ENCODE data around the gene CD83. TPM values are rescaled to one million over a fixed set of nuclear protein-coding genes. Genes with fewer than 3 reads are reported as not detected.

The CD83 gene
- total and polyA plus RNA-seq, 7 donors: 0.10 to 2.1 (median 0.71) TPM

GRCh38 chr6:14178083-14178445 is 60.5 kb downstream of the CD83 start:
- no peak for ATAC-seq

GRCh38 chr6:14180609-14181008 is 63.0 kb downstream of the CD83 start:
- 90 to 94% (median 90%) methylated on average over 2 of the region's 2 CpGs for WGBS, 3 donors
- no peak for TF ChIP-seq CTCF (IDR thresholded peaks at IDR 0.05)
- intact Hi-C loops (cut with DNase I): no loop called here

More at GRCh38 chr6:14178083-14178445, 60.5 kb downstream of the CD83 start:
- Histone ChIP-seq H3K36me3 (ENCODE audit: insufficient read depth in 1 of 2, low read depth in 1 of 2) (no peaks in the 10 kb centered on the region), H3K9me3 (no peaks in the 10 kb centered on the region), H3K4me3 (no peak overlapping the region), H3K27ac (no peak overlapping the region), H3K4me1 (no peaks in the 10 kb centered on the region), H3K27me3 (ENCODE audit: insufficient read depth in 3 of 3, low read length in 2 of 3) (no peaks in the 10 kb centered on the region)
- TF ChIP-seq CTCF (IDR thresholded peaks at IDR 0.05): no peak
- WGBS, 3 donors: 91 to 93% (median 91%) methylated on average over 5 of the region's 5 CpGs
- DNase-seq: no peak
- intact Hi-C loops (cut with DNase I): no loop called here

GRCh38 chr6:14182916-14183315 is 65.3 kb downstream of the CD83 start:
- no peak for DNase-seq
- Histone ChIP-seq H3K4me1 (no peaks in the 10 kb centered on the region), H3K9me3 (no peaks in the 10 kb centered on the region), H3K4me3 (no peak overlapping the region), H3K27ac (no peak overlapping the region), H3K36me3 (ENCODE audit: insufficient read depth in 1 of 2, low read depth in 1 of 2) (no peaks in the 10 kb centered on the region), H3K27me3 (ENCODE audit: insufficient read depth in 3 of 3, low read length in 2 of 3) (no peaks in the 10 kb centered on the region)
- TF ChIP-seq CTCF (IDR thresholded peaks at IDR 0.05): no peak
- intact Hi-C loops (cut with DNase I): no loop called here
- WGBS, 3 donors: 63 to 95% (median 63%) methylated on average over 1 of the region's 1 CpG
- ATAC-seq: no peak

More at GRCh38 chr6:14180609-14181008, 63.0 kb downstream of the CD83 start:
- DNase-seq (no peak), ATAC-seq (no peak)
- H3K4me1 ChIP-seq: no peaks in the 10 kb centered on the region
- no peak overlapping the region for H3K27ac ChIP-seq
- H3K9me3 ChIP-seq: no peaks in the 10 kb centered on the region
- H3K4me3 ChIP-seq: no peak overlapping the region
- H3K27me3 ChIP-seq (ENCODE audit: insufficient read depth in 3 of 3, low read length in 2 of 3): no peaks in the 10 kb centered on the region
- H3K36me3 ChIP-seq (ENCODE audit: insufficient read depth in 1 of 2, low read depth in 1 of 2): no peaks in the 10 kb centered on the region

Other genes starting within 250 kb of the CD83 start
- under 1 TPM in 1 of 4 donors, not detected in 3; 0.09 TPM for gene RNF182, start 192.8 kb upstream of the CD83 start, total RNA-seq
- under 1 TPM; 0.01 to 0.05 (median 0.03) TPM for gene RNF182, start 192.8 kb upstream of the CD83 start, polyA plus RNA-seq

Measured in psoas muscle (tissue), 8 donors.